K562 (cell line): ENCODE measurements around the gene DENND4C. TPM values are rescaled to one million over a fixed set of nuclear protein-coding genes. Genes with fewer than 3 reads are reported as not detected.

ENCODE experiments used
- CBX5 ChIP-seq: IDR thresholded peaks from 2 replicates; pipeline ENCODE4 v1.6.1; 2014; ENCODE audit warnings: low read depth, borderline replicate concordance
- DACH1 ChIP-seq: fragments of 450-650 bp; IDR thresholded peaks from 2 replicates; pipeline ENCODE4 v1.6.1; 2018; ENCODE audit not compliant: partially characterized antibody
- FOXM1 ChIP-seq, 2 experiments: fragments of 450-650 bp in 1 of 2; sonication (generic) in 1 of 2; formaldehyde crosslinking in 1 of 2; IDR thresholded peaks; 2 replicates each; pipeline versions ENCODE4 v1.6.1 to v1.9.0; 2017 to 2022; ENCODE audit warnings: low read depth in 2 of 2, mild to moderate bottlenecking in 2 of 2, missing genetic modification reagents in 1 of 2, moderate library complexity in 1 of 2
- GABPB2 ChIP-seq: fragments of 250-450 bp; sonication (Bioruptor Pico); conservative IDR thresholded peaks from 2 replicates; pipeline ENCODE4 v1.5.1; 2021; ENCODE audit warnings: mild to moderate bottlenecking
- KLF1 ChIP-seq: fragments of 450-650 bp; IDR thresholded peaks from 2 replicates; pipeline ENCODE4 v1.6.1; 2016; ENCODE audit warnings: missing genetic modification characterization, missing compliant biosample characterization
- MEF2D ChIP-seq: conservative IDR thresholded peaks from 2 replicates; pipeline ENCODE4 v1.6.1; 2016; ENCODE audit warnings: low read depth, missing genetic modification characterization, missing compliant biosample characterization
- NFE2 ChIP-seq: IDR thresholded peaks from 2 replicates; pipeline ENCODE4 v1.6.1; 2014; ENCODE audit warnings: antibody characterized with exemption, low read depth
- NFYB ChIP-seq: IDR thresholded peaks from 2 replicates; pipeline ENCODE4 v1.6.1; 2011; ENCODE audit warnings: mild to moderate bottlenecking, moderate library complexity; ENCODE audit not compliant: insufficient read length; ENCODE audit errors: extremely low read depth
- RCOR1 ChIP-seq, 2 experiments: IDR thresholded peaks; 2 replicates each; pipeline ENCODE4 v1.6.1; 2012; ENCODE audit warnings: low read depth in 2 of 2, low read length in 2 of 2, borderline replicate concordance in 1 of 2, improper control_type of control experiment in 1 of 2
- TBL1XR1 ChIP-seq, 2 experiments: IDR thresholded peaks; 2 replicates each; pipeline ENCODE4 v1.6.1; 2012; ENCODE audit warnings: improper control_type of control experiment in 2 of 2, low read length in 2 of 2, mild to moderate bottlenecking in 1 of 2
- polyA plus RNA-seq, 8 experiments: library from polyadenylated mRNA; depleted of rRNA in 4 of 8; stranded (reverse) in 5 of 8; unstranded in 3 of 8; fragments of >200 nt; fragmentation: Nextera tagmentation in 2 of 8; fragmentation: Illumina TruSeq in 1 of 8; extraction: Ambion mirVana in 2 of 8; extraction: Trizol in 1 of 8; gene quantifications; 2 replicates each; pipeline versions ENCODE4 v1.2.1 to v1.2.3, GENCODE V29; 2011 to 2014; ENCODE audit warnings: inconsistent platforms in 1 of 8, missing spikeins in 1 of 8
- total RNA-seq, 7 experiments: library from RNA; depleted of rRNA in 6 of 7; stranded (reverse); fragments of >200 nt in 6 of 7; fragmentation: Illumina TruSeq in 2 of 7; extraction: Trizol in 2 of 7; gene quantifications; 2 replicates each; pipeline versions ENCODE4 v1.2.1 to v1.2.3, GENCODE V29; 2011 to 2021; ENCODE audit warnings: low replicate concordance in 1 of 7
- TF ChIP-seq, protein P1 (sequence below), 2 experiments: fragments of 450-650 bp; IDR thresholded peaks; 2 replicates each; pipeline ENCODE4 v1.6.1; 2016; ENCODE audit warnings: mild to moderate bottlenecking in 2 of 2, borderline replicate concordance in 1 of 2, low read depth in 1 of 2, moderate library complexity in 1 of 2
- TF ChIP-seq, protein P2 (sequence below): fragments of 250-450 bp; sonication (Bioruptor Pico); IDR thresholded peaks from 2 replicates; pipeline ENCODE4 v1.5.0; 2021
- TF ChIP-seq, protein P3 (sequence below), 2 experiments: IDR thresholded peaks in 1 of 2; conservative IDR thresholded peaks in 1 of 2; 2 replicates each; pipeline ENCODE4 v1.6.1; 2016; ENCODE audit warnings: low read depth in 2 of 2, mild to moderate bottlenecking in 1 of 2, missing compliant biosample characterization in 1 of 2, missing genetic modification characterization in 1 of 2, moderate library complexity in 1 of 2
- TF ChIP-seq, protein P4 (sequence below): fragments of 450-650 bp; IDR thresholded peaks from 2 replicates; pipeline ENCODE4 v1.6.1; 2016; ENCODE audit warnings: antibody characterized with exemption

Gene DENND4C
- total and polyA plus RNA-seq, 9 of the 15 experiments (the other 6 are each of a cell fraction or from before 2014, with no cell fraction given): 4.8 to 31.8 (median 13.9) TPM

DNA sequence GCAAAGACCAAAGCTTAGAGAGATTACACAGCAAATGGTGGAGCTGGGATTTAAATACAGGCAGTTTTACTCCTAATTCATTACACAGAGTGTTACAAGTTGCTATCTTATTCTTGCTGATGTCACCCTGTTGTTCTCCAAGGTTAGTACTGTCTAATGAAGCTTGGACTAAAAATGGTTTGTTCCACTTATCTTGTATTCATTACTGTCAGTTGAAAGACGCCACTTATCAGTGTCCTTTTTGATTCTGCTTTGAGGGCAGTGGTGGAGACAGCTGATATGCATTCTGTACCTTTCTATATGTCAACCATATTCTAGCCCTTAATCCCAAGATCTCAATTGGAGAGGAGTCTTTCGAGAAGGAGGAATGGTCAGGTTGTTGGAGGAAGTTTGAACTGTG lies 14.0 kb upstream of the DENND4C start (continued):
- TF ChIP-seq, protein P1, sequence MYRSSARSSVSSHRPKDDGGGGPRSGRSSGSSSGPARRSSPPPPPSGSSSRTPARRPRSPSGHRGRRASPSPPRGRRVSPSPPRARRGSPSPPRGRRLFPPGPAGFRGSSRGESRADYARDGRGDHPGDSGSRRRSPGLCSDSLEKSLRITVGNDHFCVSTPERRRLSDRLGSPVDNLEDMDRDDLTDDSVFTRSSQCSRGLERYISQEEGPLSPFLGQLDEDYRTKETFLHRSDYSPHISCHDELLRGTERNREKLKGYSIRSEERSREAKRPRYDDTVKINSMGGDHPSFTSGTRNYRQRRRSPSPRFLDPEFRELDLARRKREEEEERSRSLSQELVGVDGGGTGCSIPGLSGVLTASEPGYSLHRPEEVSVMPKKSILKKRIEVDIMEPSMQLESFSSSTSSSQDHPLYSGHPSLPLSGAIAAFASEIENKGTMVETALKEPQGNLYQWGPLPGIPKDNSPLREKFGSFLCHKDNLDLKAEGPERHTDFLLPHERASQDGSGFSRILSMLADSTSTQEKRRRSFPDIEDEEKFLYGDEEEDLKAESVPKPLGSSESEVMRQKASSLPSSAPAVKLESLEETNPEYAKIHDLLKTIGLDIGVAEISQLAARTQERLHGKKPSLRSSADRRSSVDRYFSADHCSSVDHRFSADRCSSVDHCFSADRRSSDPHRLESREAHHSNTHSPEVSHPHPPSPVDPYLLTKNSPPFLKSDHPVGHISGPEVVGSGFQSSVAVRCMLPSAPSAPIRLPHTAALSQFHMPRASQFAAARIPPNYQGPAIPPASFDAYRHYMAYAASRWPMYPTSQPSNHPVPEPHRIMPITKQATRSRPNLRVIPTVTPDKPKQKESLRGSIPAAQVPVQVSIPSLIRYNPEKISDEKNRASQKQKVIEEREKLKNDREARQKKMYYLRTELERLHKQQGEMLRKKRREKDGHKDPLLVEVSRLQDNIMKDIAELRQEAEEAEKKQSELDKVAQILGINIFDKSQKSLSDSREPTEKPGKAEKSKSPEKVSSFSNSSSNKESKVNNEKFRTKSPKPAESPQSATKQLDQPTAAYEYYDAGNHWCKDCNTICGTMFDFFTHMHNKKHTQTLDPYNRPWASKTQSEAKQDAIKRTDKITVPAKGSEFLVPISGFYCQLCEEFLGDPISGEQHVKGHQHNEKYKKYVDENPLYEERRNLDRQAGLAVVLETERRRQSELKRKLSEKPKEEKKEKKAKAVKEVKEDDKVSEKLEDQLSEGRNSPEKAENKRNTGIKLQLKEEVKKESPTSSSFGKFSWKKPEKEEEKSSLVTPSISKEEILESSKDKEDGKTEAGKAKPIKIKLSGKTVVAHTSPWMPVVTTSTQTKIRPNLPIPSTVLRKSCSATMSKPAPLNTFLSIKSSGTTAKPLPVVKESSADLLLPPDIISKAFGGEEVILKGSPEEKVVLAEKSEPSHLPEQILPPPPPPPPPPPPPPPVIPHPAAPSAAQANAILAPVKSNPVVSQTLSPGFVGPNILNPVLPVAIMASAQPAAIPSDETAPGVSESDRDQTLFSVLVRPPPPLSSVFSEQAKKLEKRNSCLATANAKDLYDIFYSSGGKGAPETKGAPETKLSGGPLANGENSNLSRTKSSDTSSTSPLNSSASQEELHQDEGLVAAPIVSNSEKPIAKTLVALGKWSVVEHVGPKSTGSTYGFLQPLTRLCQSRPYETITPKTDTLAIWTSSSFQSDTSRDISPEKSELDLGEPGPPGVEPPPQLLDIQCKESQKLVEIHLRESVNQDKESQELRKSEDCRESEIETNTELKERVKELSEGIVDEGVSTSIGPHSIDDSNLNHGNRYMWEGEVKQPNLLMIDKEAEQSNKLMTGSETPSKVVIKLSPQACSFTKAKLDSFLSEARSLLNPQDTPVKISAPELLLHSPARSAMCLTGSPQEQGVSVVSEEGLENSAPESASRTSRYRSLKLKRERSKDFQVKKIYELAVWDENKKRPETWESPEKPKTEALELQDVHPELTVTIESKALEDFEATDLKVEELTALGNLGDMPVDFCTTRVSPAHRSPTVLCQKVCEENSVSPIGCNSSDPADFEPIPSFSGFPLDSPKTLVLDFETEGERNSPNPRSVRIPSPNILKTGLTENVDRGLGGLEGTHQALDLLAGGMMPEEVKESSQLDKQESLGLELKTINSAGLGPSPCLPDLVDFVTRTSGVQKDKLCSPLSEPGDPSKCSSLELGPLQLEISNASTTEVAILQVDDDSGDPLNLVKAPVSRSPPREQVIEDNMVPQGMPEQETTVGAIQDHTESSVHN (IDR thresholded peaks at IDR 0.05; ENCODE audit: borderline replicate concordance in 1 of 2, low read depth in 1 of 2): no peak
- TF ChIP-seq, protein P2, sequence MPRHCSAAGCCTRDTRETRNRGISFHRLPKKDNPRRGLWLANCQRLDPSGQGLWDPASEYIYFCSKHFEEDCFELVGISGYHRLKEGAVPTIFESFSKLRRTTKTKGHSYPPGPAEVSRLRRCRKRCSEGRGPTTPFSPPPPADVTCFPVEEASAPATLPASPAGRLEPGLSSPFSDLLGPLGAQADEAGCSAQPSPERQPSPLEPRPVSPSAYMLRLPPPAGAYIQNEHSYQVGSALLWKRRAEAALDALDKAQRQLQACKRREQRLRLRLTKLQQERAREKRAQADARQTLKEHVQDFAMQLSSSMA (CRISPR knock-in tag): no peak
- TF ChIP-seq, protein P3, sequence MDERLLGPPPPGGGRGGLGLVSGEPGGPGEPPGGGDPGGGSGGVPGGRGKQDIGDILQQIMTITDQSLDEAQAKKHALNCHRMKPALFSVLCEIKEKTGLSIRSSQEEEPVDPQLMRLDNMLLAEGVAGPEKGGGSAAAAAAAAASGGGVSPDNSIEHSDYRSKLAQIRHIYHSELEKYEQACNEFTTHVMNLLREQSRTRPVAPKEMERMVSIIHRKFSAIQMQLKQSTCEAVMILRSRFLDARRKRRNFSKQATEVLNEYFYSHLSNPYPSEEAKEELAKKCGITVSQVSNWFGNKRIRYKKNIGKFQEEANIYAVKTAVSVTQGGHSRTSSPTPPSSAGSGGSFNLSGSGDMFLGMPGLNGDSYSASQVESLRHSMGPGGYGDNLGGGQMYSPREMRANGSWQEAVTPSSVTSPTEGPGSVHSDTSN (CRISPR knock-in tag; IDR thresholded peaks at IDR 0.05; ENCODE audit: low read depth): no peak
- TF ChIP-seq, protein P3 (tag; conservative IDR thresholded peaks at IDR 0.05; ENCODE audit: low read depth): 0 out of 2 replicates have a peak, but pooled peaks have one; percentile 31
- TF ChIP-seq, protein P4, sequence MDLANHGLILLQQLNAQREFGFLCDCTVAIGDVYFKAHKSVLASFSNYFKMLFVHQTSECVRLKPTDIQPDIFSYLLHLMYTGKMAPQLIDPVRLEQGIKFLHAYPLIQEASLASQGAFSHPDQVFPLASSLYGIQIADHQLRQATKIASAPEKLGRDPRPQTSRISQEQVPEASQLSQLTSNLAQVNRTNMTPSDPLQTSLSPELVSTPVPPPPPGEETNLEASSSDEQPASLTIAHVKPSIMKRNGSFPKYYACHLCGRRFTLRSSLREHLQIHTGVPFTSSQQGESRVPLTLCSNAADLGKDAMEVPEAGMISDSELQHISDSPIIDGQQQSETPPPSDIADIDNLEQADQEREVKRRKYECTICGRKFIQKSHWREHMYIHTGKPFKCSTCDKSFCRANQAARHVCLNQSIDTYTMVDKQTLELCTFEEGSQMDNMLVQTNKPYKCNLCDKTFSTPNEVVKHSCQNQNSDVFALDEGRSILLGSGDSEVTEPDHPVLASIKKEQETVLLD: no peak
- TF ChIP-seq FOXM1 (IDR thresholded peaks at IDR 0.05; ENCODE audit: low read depth) (peak; percentile 55), FOXM1 (CRISPR knock-in tag; IDR thresholded peaks at IDR 0.05; ENCODE audit: low read depth) (no peak), RCOR1 (IDR thresholded peaks at IDR 0.05; ENCODE audit: borderline replicate concordance in 1 of 2, low read depth in 2 of 2, low read length in 2 of 2) (peak in 1 of 2 experiments; percentile 63; a peak in 2 of 4 replicates), NFE2 (0 out of 2 replicates have a peak, but pooled peaks have one; percentile 28), DACH1 (peak; percentile 63), TBL1XR1 (IDR thresholded peaks at IDR 0.05; ENCODE audit: low read length in 2 of 2) (peak in 1 of 2 experiments; percentile 45; a peak in 1 of 4 replicates), CBX5 (no peak), NFYB (no peak), GABPB2 (CRISPR knock-in tag) (no peak), KLF1 (tag) (no peak), MEF2D (tag) (no peak)
